HEK293T (cell line): ENCODE results near the gene TRPM5.

Source experiments
- BHLHE40 ChIP-seq: fragments of 450-650 bp; IDR thresholded peaks from 2 replicates; pipeline ENCODE4 v1.6.1; 2016; ENCODE audit warnings: mild to moderate bottlenecking, moderate library complexity, borderline replicate concordance
- SP1 ChIP-seq: fragments of 450-650 bp; IDR thresholded peaks from 2 replicates; pipeline ENCODE4 v1.6.1; 2017
- SUZ12 ChIP-seq: fragments of 450-650 bp; IDR thresholded peaks from 2 replicates; pipeline ENCODE4 v1.6.1; 2016; ENCODE audit warnings: mild to moderate bottlenecking

GRCh38 chr11:2418693-2419360, 25.5 kb downstream of the TRPM5 start:
- TF ChIP-seq SUZ12 (no peak), SP1 (no peak), BHLHE40 (no peak)
